Right renal cortex interstitium (tissue), 3 donors: ENCODE measurements around the gene TFR2. TPM values are rescaled to one million over a fixed set of nuclear protein-coding genes. Genes with fewer than 3 reads are reported as not detected.

ENCODE experiments used
- DNase-seq, 3 donors: peaks; one replicate each; pipeline ENCODE4 v3.0.0-alpha.2; 2013; ENCODE audit warnings: low read depth in 3 of 3, low spot score in 2 of 3
- polyA plus RNA-seq, 3 donors: library from polyadenylated mRNA; unstranded; fragments of 120-200 nt; gene quantifications; one replicate each; pipeline ENCODE4 v1.2.1, GENCODE V29; 2013; ENCODE audit not compliant: insufficient read length in 3 of 3

The TFR2 gene
- polyA plus RNA-seq = under 1 TPM; 0.43 to 0.79 (median 0.78) TPM

- DNase-seq = no peak
Observed at GRCh38 chr7:100641463-100641859, at the start of gene TFR2. TSS of gene TFR2 (minus strand) at chr7:100641552. CDS start at chr7:100641509, 43 bp downstream.

GRCh38 chr7:100689230-100690135 lies 48.1 kb upstream of the TFR2 start:
- no peak for DNase-seq

GRCh38 chr7:100688326-100688860 lies 47.0 kb upstream of the TFR2 start:
- no peak for DNase-seq

GRCh38 chr7:100687751-100688300 lies 46.5 kb upstream of the TFR2 start:
- DNase-seq = no peak

GRCh38 chr7:100687261-100687660 lies 45.9 kb upstream of the TFR2 start:
- no peak for DNase-seq

GRCh38 chr7:100686822-100687211 lies 45.5 kb upstream of the TFR2 start:
- no peak for DNase-seq

- DNase-seq = no peak
Observed at GRCh38 chr7:100686201-100686821, 45.0 kb upstream of the TFR2 start.

GRCh38 chr7:100685631-100686145 lies 44.3 kb upstream of the TFR2 start:
- no peak for DNase-seq

GRCh38 chr7:100685049-100685605 lies 43.8 kb upstream of the TFR2 start:
- no peak for DNase-seq

GRCh38 chr7:100684534-100685042 lies 43.2 kb upstream of the TFR2 start:
- DNase-seq = no peak

- no peak for DNase-seq
Observed at GRCh38 chr7:100683659-100684533, 42.5 kb upstream of the TFR2 start.

GRCh38 chr7:100682991-100683658 lies 41.8 kb upstream of the TFR2 start:
- no peak for DNase-seq

- DNase-seq = no peak
Observed at GRCh38 chr7:100682228-100682741, 40.9 kb upstream of the TFR2 start.

GRCh38 chr7:100681491-100682227 lies 40.3 kb upstream of the TFR2 start:
- no peak for DNase-seq

GRCh38 chr7:100680576-100681271 lies 39.4 kb upstream of the TFR2 start:
- no peak for DNase-seq

GRCh38 chr7:100679927-100680575 lies 38.7 kb upstream of the TFR2 start:
- no peak for DNase-seq
